AG09309 (cell line): ENCODE results near the gene NDUFB2.
"Not testable (repeated sequence)": the region's sequence is repeated elsewhere in the genome, so short reads cannot be mapped to it uniquely, and the experiment has no call there.

ENCODE experiments used
- DNase-seq: peaks from one replicate; pipeline ENCODE4 v3.0.0-alpha.2; 2010; ENCODE audit warnings: low read depth
- H3K4me3 ChIP-seq: 2 replicates; pipeline ENCODE4 v1.5.1; 2011; ENCODE audit warnings: mild to moderate bottlenecking, low read depth, low read length, moderate library complexity; ENCODE audit not compliant: control insufficient read depth
- TF ChIP-seq, protein P1 (sequence below): IDR thresholded peaks from 2 replicates; pipeline ENCODE4 v1.5.1; 2011; ENCODE audit warnings: mild to moderate bottlenecking, low read depth, low read length, inconsistent platforms; ENCODE audit not compliant: insufficient read depth, control insufficient read depth; ENCODE audit errors: missing control alignments

Gene NDUFB2

GRCh38 chr7:140702774-140703173 is 6.3 kb downstream of the NDUFB2 start:
- no peak for DNase-seq
- TF ChIP-seq, protein P1, sequence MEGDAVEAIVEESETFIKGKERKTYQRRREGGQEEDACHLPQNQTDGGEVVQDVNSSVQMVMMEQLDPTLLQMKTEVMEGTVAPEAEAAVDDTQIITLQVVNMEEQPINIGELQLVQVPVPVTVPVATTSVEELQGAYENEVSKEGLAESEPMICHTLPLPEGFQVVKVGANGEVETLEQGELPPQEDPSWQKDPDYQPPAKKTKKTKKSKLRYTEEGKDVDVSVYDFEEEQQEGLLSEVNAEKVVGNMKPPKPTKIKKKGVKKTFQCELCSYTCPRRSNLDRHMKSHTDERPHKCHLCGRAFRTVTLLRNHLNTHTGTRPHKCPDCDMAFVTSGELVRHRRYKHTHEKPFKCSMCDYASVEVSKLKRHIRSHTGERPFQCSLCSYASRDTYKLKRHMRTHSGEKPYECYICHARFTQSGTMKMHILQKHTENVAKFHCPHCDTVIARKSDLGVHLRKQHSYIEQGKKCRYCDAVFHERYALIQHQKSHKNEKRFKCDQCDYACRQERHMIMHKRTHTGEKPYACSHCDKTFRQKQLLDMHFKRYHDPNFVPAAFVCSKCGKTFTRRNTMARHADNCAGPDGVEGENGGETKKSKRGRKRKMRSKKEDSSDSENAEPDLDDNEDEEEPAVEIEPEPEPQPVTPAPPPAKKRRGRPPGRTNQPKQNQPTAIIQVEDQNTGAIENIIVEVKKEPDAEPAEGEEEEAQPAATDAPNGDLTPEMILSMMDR, result no peak
- H3K4me3 ChIP-seq, result no peak overlapping the region

DNA sequence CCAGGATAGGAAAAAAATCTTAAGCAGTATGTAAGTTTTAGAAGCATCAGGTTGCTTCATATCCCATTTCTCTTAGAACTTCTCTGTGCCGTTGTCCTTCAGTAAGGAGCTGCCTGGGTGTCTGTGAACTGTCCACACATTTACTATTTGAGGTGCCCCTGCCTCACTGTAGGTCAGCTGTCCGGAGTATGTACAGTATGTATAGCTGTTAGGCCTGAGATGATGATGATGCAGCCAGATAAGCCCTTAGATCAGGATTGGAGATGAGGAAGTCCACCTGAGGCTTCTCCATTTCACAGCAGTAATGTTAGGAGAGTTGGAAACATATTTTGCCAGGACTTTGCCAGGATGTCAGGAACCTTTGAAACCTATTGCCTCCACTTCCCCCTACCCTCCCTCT is 7.7 kb downstream of the NDUFB2 start:
- H3K4me3 ChIP-seq, result no peak overlapping the region
- DNase-seq, result no peak
- TF ChIP-seq, protein P1, result no peak

- no peak overlapping the region for H3K4me3 ChIP-seq
- TF ChIP-seq, protein P1, result no peak
- DNase-seq, result no peak
Observed at GRCh38 chr7:140707132-140707531, 10.6 kb downstream of the NDUFB2 start.

GRCh38 chr7:140708764-140709163 is 12.3 kb downstream of the NDUFB2 start:
- not testable (repeated sequence) for DNase-seq, H3K4me3 ChIP-seq

DNA sequence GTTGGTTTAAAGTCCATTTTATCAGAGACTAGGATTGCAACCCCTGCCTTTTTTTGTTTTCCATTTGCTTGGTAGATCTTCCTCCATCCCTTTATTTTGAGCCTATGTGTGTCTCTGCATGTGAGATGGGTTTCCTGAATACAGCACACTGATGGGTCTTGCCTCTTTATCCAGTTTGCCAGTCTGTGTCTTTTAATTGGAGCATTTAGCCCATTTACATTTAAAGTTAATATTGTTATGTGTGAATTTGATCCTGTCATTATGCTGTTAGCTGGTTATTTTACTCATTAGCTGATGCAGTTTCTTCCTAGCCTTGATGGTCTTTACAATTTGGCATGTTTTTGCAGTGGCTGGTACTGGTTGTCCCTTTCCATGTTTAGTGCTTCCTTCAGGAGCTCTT is 15.9 kb downstream of the NDUFB2 start:
- not testable (repeated sequence) for H3K4me3 ChIP-seq, DNase-seq

GRCh38 chr7:140714331-140715040 is 18.0 kb downstream of the NDUFB2 start:
- TF ChIP-seq, protein P1, result no peak
- DNase-seq, result no peak
- no peak overlapping the region for H3K4me3 ChIP-seq

DNA sequence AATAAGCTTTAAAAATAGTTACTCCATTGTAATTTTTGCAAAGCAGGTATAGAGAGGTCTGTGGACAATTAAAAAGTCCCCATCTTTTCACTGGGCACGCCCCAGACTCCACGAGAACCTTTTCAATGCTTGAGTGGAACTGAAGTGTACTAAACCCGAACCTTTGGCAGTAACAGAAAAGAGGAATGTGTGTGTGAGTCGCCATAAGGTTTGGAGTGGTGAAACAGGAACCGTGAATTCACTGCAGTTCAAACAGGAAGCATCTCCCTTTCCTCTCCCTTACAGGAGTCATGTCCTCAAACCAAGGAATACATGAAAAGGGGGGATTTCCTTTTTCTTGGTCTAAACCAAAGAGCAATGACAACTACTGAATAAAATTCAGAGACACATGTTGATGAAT is 23.2 kb downstream of the NDUFB2 start:
- H3K4me3 ChIP-seq, result no peak overlapping the region
- no peak for DNase-seq
- TF ChIP-seq, protein P1, result no peak

- TF ChIP-seq, protein P1, result no peak
- DNase-seq, result no peak
- no peak overlapping the region for H3K4me3 ChIP-seq
Observed at GRCh38 chr7:140722254-140722653, 25.7 kb downstream of the NDUFB2 start.
